GM23338 (cell line): ENCODE data around the gene NOX5. TPM values are rescaled to one million over a fixed set of nuclear protein-coding genes. Genes with fewer than 3 reads are reported as not detected.

Experiments used
- ATAC-seq: fragments of 200-7000 bp; cut with Tn5 transposase; 3 replicates; pipeline ENCODE4 v1.9.1; 2020
- DNase-seq: peaks from one replicate; pipeline ENCODE4 v3.0.0-alpha.2; 2015; ENCODE audit warnings: low spot score
- H2AFZ ChIP-seq: fragments of 200-600 bp; sonication (generic); 2 replicates; pipeline ENCODE4 v1.8.0; 2016; ENCODE audit warnings: antibody characterized with exemption, mild to moderate bottlenecking, moderate library complexity
- H3F3A ChIP-seq: fragments of 200-600 bp; sonication (generic); replicated peaks from 2 replicates; pipeline ENCODE4 v1.8.0; 2017; ENCODE audit warnings: antibody characterized with exemption, mixed run types, low read depth
- H3K27ac ChIP-seq: fragments of 200-600 bp; sonication (generic); 2 replicates; pipeline ENCODE4 v1.6.1; 2016; ENCODE audit warnings: low read depth
- H3K27me3 ChIP-seq: fragments of 200-600 bp; sonication (generic); 2 replicates; pipeline ENCODE4 v1.8.0; 2016; ENCODE audit warnings: mild to moderate bottlenecking, mixed run types, moderate library complexity; ENCODE audit not compliant: insufficient read depth
- H3K36me3 ChIP-seq: fragments of 200-600 bp; sonication (generic); 2 replicates; pipeline ENCODE4 v1.8.0; 2016; ENCODE audit warnings: mild to moderate bottlenecking; ENCODE audit not compliant: insufficient read depth
- H3K4me1 ChIP-seq: fragments of 200-600 bp; sonication (generic); 2 replicates; pipeline ENCODE4 v1.8.0; 2016; ENCODE audit warnings: mild to moderate bottlenecking, moderate library complexity; ENCODE audit not compliant: insufficient read depth
- H3K4me2 ChIP-seq: fragments of 200-600 bp; sonication (generic); 2 replicates; pipeline ENCODE4 v1.7.1; 2017; ENCODE audit warnings: mixed run types
- H3K4me3 ChIP-seq: fragments of 200-600 bp; sonication (generic); 2 replicates; pipeline ENCODE4 v1.6.1; 2016; ENCODE audit warnings: mixed run types
- H3K79me2 ChIP-seq: fragments of 200-600 bp; sonication (generic); replicated peaks from 2 replicates; pipeline ENCODE4 v1.8.0; 2017; ENCODE audit warnings: mild to moderate bottlenecking; ENCODE audit not compliant: insufficient read depth
- H3K9me2 ChIP-seq: fragments of 200-600 bp; sonication (generic); 2 replicates; pipeline ENCODE4 v1.8.0; 2017; ENCODE audit not compliant: insufficient read depth
- H4K20me1 ChIP-seq: fragments of 200-600 bp; sonication (generic); replicated peaks from 2 replicates; pipeline ENCODE4 v1.8.0; 2017; ENCODE audit warnings: mild to moderate bottlenecking; ENCODE audit not compliant: insufficient read depth
- H3K27ac Mint-ChIP-seq: 2 replicates; pipeline ENCODE4 v1.8.0; 2020; ENCODE audit warnings: inconsistent platforms, mild to moderate bottlenecking, moderate library complexity, mixed read lengths
- H3K27me3 Mint-ChIP-seq: 3 replicates; pipeline ENCODE4 v1.8.0; 2022; ENCODE audit warnings: low read depth, mild to moderate bottlenecking, moderate library complexity, mixed read lengths, inconsistent platforms; ENCODE audit not compliant: insufficient read depth, poor library complexity
- H3K36me3 Mint-ChIP-seq: 3 replicates; pipeline ENCODE4 v1.8.0; 2021; ENCODE audit warnings: low read depth, mild to moderate bottlenecking, inconsistent platforms, moderate library complexity, mixed read lengths
- H3K4me1 Mint-ChIP-seq: 3 replicates; pipeline ENCODE4 v1.8.0; 2020; ENCODE audit warnings: mild to moderate bottlenecking, inconsistent platforms, mixed read lengths
- H3K4me3 Mint-ChIP-seq: 3 replicates; pipeline ENCODE4 v1.8.0; 2021; ENCODE audit warnings: moderate library complexity, mild to moderate bottlenecking, inconsistent platforms, mixed read lengths
- H3K9me3 Mint-ChIP-seq: 3 replicates; pipeline ENCODE4 v1.8.0; 2020; ENCODE audit warnings: moderate library complexity, mild to moderate bottlenecking, inconsistent platforms, mixed read lengths
- CREB1 ChIP-seq: fragments of 250-450 bp; sonication (Bioruptor Pico); IDR thresholded peaks from 2 replicates; pipeline ENCODE4 v1.5.0; 2020; ENCODE audit warnings: low read depth, mild to moderate bottlenecking, moderate library complexity
- EZH2 ChIP-seq: fragments of 200-600 bp; sonication (generic); IDR thresholded peaks from one replicate; pipeline ENCODE4 v1.8.0; 2017; ENCODE audit warnings: antibody characterized with exemption, mild to moderate bottlenecking, low read depth; ENCODE audit not compliant: unreplicated experiment
- EZH2phosphoT487 ChIP-seq: fragments of 200-600 bp; sonication (generic); IDR thresholded peaks from one replicate; pipeline ENCODE4 v1.8.1; 2018; ENCODE audit warnings: antibody characterized with exemption; ENCODE audit not compliant: unreplicated experiment
- JUNB ChIP-seq: IDR thresholded peaks from one replicate; pipeline ENCODE4 v1.6.1; 2016; ENCODE audit warnings: antibody characterized with exemption; ENCODE audit not compliant: unreplicated experiment
- NANOG ChIP-seq: IDR thresholded peaks from 2 replicates; pipeline ENCODE4 v1.6.1; 2016; ENCODE audit warnings: antibody characterized with exemption, borderline replicate concordance
- POLR2AphosphoS5 ChIP-seq: IDR thresholded peaks from 2 replicates; pipeline ENCODE4 v1.6.1; 2016; ENCODE audit warnings: antibody characterized with exemption, low read depth
- STAT1 ChIP-seq: IDR thresholded peaks from one replicate; pipeline ENCODE4 v1.6.1; 2016; ENCODE audit warnings: antibody characterized with exemption; ENCODE audit not compliant: unreplicated experiment
- ZNF114 ChIP-seq: fragments of 250-450 bp; sonication (Bioruptor Pico); IDR thresholded peaks from 2 replicates; pipeline ENCODE4 v1.5.0; 2020; ENCODE audit warnings: mild to moderate bottlenecking, moderate library complexity
- ZNF331 ChIP-seq: fragments of 250-450 bp; sonication (Bioruptor Pico); IDR thresholded peaks from 2 replicates; pipeline ENCODE4 v1.5.0; 2020; ENCODE audit warnings: low read depth, mild to moderate bottlenecking, moderate library complexity
- polyA plus RNA-seq: library from polyadenylated mRNA; unstranded; fragments of >200 nt; fragmentation: Nextera tagmentation; extraction: Ambion mirVana; gene quantifications from 2 replicates; pipeline ENCODE4 v1.2.1, GENCODE V29; 2016
- total RNA-seq: library from RNA; depleted of rRNA; stranded (reverse); fragments of >200 nt; shearing (Covaris generic); gene quantifications from 2 replicates; pipeline ENCODE4 v1.2.3, GENCODE V29; 2014
- TF ChIP-seq, protein P1 (sequence below), 2 experiments: fragments of 200-600 bp in 1 of 2; sonication (generic) in 1 of 2; conservative IDR thresholded peaks; 2 replicates each; pipeline versions ENCODE4 v1.5.1 to v1.6.1; 2016 to 2017; ENCODE audit warnings: antibody characterized with exemption in 2 of 2, low read depth in 2 of 2, mild to moderate bottlenecking in 2 of 2, moderate library complexity in 1 of 2
- TF ChIP-seq, protein P2 (sequence below): IDR thresholded peaks from one replicate; pipeline ENCODE4 v1.6.1; 2018; ENCODE audit warnings: antibody characterized with exemption; ENCODE audit not compliant: unreplicated experiment
- TF ChIP-seq, protein P3 (sequence below): IDR thresholded peaks from 2 replicates; pipeline ENCODE4 v1.6.1; 2016; ENCODE audit warnings: antibody characterized with exemption
- TF ChIP-seq, protein P4 (sequence below): fragments of 250-450 bp; sonication (Bioruptor Pico); IDR thresholded peaks from 2 replicates; pipeline ENCODE4 v1.5.0; 2020; ENCODE audit warnings: mild to moderate bottlenecking, moderate library complexity

Gene NOX5
- total and polyA plus RNA-seq, 2 experiments from 2014 or later = 0.03 TPM; not detected in 1

DNA sequence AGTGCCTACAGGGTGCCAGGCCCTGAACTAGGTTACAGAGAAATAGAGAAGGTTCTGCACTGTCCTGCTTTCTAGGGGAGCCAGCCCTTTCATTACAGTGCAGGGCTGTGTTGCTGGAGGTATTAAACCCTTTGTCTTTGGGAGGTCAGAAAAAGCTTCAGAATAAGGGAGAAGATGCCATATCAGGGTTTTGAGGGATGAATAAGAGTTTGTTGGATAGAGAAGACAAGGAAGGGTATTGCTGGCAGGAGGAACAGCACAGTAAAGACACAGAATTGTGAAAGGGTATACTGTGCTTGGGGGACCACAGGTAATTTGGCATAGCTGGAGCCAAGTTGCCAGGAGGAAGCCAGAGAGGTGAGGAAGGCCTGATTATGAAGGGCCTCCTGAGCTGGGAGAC lies 23.0 kb downstream of the NOX5 start:
- Mint-ChIP-seq H3K4me3 (no peak overlapping the region), H3K27ac (no peak overlapping the region), H3K9me3 (no peaks in the 10 kb centered on the region), H3K4me1 (no peaks in the 10 kb centered on the region), H3K36me3 (no peaks in the 10 kb centered on the region), H3K27me3 (peaks cover 10% of the 10 kb centered on the region)
- Histone ChIP-seq H3F3A (no peaks in the 10 kb centered on the region), H3K4me3 (no peak overlapping the region), H3K4me2 (no peak overlapping the region), H3K9me2 (0 out of 2 replicates have a peak, but pooled peaks cover 1% of the 10 kb centered on the region), H2AFZ (no peak overlapping the region), H3K79me2 (no peaks in the 10 kb centered on the region), H4K20me1 (no peaks in the 10 kb centered on the region), H3K27me3 (no peaks in the 10 kb centered on the region), H3K36me3 (no peaks in the 10 kb centered on the region), H3K27ac (no peak overlapping the region), H3K4me1 (no peaks in the 10 kb centered on the region)
- DNase-seq (no peak), ATAC-seq (no peak)
- TF ChIP-seq JUNB (no peak), EZH2phosphoT487 (no peak), EZH2 (no peak), ZNF114 (no peak), STAT1 (no peak), NANOG (no peak), CREB1 (no peak), POLR2AphosphoS5 (no peak), ZNF331 (no peak)
- TF ChIP-seq, protein P1, sequence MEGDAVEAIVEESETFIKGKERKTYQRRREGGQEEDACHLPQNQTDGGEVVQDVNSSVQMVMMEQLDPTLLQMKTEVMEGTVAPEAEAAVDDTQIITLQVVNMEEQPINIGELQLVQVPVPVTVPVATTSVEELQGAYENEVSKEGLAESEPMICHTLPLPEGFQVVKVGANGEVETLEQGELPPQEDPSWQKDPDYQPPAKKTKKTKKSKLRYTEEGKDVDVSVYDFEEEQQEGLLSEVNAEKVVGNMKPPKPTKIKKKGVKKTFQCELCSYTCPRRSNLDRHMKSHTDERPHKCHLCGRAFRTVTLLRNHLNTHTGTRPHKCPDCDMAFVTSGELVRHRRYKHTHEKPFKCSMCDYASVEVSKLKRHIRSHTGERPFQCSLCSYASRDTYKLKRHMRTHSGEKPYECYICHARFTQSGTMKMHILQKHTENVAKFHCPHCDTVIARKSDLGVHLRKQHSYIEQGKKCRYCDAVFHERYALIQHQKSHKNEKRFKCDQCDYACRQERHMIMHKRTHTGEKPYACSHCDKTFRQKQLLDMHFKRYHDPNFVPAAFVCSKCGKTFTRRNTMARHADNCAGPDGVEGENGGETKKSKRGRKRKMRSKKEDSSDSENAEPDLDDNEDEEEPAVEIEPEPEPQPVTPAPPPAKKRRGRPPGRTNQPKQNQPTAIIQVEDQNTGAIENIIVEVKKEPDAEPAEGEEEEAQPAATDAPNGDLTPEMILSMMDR (conservative IDR thresholded peaks at IDR 0.05; ENCODE audit: low read depth in 2 of 2) = no peak
- TF ChIP-seq, protein P2, sequence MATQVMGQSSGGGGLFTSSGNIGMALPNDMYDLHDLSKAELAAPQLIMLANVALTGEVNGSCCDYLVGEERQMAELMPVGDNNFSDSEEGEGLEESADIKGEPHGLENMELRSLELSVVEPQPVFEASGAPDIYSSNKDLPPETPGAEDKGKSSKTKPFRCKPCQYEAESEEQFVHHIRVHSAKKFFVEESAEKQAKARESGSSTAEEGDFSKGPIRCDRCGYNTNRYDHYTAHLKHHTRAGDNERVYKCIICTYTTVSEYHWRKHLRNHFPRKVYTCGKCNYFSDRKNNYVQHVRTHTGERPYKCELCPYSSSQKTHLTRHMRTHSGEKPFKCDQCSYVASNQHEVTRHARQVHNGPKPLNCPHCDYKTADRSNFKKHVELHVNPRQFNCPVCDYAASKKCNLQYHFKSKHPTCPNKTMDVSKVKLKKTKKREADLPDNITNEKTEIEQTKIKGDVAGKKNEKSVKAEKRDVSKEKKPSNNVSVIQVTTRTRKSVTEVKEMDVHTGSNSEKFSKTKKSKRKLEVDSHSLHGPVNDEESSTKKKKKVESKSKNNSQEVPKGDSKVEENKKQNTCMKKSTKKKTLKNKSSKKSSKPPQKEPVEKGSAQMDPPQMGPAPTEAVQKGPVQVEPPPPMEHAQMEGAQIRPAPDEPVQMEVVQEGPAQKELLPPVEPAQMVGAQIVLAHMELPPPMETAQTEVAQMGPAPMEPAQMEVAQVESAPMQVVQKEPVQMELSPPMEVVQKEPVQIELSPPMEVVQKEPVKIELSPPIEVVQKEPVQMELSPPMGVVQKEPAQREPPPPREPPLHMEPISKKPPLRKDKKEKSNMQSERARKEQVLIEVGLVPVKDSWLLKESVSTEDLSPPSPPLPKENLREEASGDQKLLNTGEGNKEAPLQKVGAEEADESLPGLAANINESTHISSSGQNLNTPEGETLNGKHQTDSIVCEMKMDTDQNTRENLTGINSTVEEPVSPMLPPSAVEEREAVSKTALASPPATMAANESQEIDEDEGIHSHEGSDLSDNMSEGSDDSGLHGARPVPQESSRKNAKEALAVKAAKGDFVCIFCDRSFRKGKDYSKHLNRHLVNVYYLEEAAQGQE = no peak
- TF ChIP-seq, protein P3, sequence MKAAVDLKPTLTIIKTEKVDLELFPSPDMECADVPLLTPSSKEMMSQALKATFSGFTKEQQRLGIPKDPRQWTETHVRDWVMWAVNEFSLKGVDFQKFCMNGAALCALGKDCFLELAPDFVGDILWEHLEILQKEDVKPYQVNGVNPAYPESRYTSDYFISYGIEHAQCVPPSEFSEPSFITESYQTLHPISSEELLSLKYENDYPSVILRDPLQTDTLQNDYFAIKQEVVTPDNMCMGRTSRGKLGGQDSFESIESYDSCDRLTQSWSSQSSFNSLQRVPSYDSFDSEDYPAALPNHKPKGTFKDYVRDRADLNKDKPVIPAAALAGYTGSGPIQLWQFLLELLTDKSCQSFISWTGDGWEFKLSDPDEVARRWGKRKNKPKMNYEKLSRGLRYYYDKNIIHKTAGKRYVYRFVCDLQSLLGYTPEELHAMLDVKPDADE = no peak
- TF ChIP-seq, protein P4, sequence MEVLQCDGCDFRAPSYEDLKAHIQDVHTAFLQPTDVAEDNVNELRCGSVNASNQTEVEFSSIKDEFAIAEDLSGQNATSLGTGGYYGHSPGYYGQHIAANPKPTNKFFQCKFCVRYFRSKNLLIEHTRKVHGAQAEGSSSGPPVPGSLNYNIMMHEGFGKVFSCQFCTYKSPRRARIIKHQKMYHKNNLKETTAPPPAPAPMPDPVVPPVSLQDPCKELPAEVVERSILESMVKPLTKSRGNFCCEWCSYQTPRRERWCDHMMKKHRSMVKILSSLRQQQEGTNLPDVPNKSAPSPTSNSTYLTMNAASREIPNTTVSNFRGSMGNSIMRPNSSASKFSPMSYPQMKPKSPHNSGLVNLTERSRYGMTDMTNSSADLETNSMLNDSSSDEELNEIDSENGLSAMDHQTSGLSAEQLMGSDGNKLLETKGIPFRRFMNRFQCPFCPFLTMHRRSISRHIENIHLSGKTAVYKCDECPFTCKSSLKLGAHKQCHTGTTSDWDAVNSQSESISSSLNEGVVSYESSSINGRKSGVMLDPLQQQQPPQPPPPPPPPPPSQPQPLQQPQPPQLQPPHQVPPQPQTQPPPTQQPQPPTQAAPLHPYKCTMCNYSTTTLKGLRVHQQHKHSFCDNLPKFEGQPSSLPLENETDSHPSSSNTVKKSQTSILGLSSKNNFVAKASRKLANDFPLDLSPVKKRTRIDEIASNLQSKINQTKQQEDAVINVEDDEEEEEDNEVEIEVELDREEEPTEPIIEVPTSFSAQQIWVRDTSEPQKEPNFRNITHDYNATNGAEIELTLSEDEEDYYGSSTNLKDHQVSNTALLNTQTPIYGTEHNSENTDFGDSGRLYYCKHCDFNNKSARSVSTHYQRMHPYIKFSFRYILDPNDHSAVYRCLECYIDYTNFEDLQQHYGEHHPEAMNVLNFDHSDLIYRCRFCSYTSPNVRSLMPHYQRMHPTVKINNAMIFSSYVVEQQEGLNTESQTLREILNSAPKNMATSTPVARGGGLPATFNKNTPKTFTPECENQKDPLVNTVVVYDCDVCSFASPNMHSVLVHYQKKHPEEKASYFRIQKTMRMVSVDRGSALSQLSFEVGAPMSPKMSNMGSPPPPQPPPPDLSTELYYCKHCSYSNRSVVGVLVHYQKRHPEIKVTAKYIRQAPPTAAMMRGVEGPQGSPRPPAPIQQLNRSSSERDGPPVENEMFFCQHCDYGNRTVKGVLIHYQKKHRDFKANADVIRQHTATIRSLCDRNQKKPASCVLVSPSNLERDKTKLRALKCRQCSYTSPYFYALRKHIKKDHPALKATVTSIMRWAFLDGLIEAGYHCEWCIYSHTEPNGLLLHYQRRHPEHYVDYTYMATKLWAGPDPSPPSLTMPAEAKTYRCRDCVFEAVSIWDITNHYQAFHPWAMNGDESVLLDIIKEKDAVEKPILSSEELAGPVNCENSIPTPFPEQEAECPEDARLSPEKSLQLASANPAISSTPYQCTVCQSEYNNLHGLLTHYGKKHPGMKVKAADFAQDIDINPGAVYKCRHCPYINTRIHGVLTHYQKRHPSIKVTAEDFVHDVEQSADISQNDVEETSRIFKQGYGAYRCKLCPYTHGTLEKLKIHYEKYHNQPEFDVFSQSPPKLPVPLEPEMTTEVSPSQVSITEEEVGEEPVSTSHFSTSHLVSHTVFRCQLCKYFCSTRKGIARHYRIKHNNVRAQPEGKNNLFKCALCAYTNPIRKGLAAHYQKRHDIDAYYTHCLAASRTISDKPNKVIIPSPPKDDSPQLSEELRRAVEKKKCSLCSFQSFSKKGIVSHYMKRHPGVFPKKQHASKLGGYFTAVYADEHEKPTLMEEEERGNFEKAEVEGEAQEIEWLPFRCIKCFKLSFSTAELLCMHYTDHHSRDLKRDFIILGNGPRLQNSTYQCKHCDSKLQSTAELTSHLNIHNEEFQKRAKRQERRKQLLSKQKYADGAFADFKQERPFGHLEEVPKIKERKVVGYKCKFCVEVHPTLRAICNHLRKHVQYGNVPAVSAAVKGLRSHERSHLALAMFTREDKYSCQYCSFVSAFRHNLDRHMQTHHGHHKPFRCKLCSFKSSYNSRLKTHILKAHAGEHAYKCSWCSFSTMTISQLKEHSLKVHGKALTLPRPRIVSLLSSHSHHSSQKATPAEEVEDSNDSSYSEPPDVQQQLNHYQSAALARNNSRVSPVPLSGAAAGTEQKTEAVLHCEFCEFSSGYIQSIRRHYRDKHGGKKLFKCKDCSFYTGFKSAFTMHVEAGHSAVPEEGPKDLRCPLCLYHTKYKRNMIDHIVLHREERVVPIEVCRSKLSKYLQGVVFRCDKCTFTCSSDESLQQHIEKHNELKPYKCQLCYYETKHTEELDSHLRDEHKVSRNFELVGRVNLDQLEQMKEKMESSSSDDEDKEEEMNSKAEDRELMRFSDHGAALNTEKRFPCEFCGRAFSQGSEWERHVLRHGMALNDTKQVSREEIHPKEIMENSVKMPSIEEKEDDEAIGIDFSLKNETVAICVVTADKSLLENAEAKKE (CRISPR knock-in tag) = no peak
